Measurements from ENCODE around the gene ARL9.

Gene ARL9

DNA sequence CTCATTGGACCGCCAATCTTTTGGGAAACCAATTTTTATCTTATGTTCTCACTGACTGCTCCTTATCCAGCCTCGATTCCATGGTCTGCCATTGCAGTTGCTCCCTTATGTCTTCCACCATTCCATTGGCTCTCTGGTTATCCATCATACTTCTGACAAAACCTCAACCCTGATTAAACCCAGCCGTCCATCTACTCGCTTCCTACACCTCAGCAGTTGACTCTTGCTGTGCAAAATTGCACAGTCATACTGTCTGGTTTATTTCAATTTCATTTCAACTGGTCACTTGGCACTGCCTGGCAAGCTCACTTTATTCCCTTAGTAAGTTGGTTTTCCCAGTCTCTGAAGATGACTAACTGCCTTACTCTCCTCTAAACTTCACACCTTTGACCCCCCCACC is 26.2 kb downstream of the ARL9 start:
- no peak for DNase-seq (ENCODE audit: low spot score)

DNA sequence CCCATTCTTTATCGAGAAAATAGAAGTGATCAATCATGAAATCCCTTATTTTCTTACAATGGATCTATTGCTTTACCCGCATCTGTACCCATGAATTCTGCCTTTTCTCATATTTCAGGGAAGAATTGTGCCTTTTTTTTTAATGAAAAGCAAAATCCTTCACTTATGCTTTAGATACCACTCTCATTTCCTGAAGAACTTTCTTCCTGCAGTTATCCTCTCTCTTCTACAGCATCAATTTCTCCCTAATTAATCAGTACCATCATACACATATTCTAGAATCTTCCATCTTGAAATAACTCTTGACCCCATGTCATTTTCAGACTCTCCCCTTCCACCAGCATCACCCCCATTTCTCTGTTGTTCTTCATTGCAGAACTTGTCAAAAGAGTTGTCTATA is 26.6 kb downstream of the ARL9 start:
- DNase-seq (ENCODE audit: low spot score), result no peak

DNA sequence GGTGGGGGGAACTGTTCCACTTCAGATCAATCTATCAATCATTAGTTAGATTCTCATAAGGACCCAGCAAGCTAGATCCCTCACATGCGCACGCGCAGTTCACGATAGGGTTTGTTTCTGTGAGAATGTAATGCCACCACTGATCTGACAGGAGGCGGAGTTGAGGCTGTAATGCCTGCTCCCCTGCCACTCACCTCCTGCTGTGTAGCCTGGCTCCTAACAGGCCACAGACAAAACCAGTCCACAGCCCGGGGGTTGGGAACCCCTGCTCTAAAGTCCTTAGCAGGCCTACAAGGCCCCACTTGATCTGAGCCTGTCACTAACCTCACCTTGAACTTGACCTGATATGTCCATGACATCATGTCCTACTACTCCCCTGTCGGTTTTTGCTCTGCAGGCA is 30.3 kb downstream of the ARL9 start:
- DNase-seq (ENCODE audit: low spot score), result no peak

DNA sequence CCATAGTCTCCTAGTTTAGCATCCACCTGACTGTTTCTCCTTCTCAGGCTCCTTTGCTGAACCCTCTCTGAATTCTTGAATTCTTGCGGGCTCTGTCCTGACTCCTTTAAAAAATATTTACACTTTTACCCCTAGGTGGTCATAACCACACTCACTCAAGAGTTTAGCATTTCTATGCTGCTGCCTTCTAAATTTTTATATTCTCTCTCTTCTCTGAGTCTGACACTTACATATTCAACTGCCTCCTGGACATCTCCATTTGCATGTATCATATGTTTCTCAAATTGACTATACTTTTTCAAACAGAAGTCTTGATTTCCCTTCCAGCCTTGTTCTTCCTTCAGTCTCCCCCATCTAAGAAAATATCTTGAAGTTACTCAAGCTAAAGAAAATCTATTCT is 31.6 kb downstream of the ARL9 start:
- DNase-seq (ENCODE audit: low spot score), result no peak

DNA sequence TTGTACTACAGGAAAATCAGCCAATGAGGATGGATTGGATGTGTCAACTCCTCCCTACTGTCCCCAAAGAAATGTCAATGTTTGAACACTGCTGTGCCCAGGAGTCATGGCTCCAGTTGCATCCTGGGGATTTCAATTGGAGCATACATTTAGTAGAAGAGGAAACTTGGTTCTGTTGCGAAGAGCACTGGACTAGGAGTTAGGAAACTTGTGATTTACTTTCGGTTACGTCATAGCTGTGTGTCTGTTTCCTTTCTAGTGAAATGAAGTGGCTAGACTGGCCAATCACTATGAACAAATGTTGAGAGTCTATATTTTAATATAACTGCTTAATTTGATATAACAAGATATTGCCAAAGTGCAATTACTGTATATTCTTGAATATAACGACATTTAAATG is 35.2 kb downstream of the ARL9 start:
- no peak for DNase-seq (ENCODE audit: low spot score)

DNA sequence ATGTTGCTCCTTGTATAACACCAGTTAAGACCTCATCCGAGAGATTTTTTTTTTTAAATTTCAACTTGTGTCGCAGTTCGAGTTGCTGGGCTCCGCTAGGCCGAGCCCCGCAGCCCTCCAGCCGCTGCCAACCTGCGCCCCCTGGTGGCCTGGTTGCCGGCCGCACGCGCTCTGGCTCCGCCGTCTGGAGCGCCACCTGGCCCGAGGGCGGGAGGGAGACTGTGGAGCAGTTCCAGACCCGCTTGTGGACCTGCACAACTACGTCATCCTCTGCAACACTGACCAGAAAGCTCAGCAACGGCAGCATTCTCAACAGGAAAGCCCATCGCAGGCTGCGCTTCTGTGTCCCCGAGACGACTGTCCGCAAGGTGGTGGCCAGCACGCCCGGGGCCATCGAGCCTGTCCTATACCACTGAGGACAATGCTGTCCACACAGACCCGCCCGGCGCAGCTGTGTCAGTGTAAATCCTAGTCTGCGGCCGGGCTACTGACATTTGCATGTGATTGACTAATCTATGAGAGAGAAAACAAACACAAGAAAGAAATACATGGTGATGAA is 39.1 kb downstream of the ARL9 start:
- DNase-seq (ENCODE audit: low spot score), result peak; percentile 81

DNA sequence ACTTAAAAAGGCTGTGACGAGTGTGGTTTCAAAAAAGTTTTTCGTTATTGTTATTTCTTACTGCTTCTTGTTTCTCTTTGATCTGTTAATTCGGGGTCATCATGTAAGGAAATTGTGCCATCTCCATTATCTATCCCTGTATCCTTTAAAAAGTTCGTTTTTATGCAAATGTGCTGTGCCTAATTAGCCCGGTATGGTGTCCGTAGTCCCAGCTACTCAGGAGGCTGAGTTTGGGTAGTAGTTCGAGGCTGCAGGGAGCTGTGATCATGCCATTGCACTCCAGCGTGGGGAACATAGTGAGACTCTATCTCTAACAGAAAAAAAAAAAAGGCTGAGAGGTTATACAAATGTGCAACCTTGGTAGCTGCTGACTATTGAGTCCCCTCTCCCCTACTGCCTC is 45.1 kb downstream of the ARL9 start:
- DNase-seq (ENCODE audit: low spot score), result no peak

DNA sequence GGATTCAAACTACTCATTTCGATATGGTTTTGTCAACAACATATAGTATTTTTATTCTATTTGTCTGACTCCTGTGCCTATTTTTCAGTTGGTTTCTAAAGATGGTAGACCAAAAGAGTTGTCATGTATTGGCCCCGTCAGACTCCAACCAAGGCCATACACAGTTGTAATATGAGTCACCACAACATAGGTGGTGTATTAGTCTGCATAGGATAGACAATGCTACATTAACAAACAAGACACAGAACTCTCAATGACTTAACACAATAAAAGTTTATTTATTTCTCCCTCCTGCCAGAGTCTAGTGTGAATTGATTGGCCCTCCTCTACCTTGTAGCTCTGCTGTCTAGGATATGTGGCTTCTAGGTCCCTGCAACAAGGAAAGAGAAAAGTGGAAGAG is 45.9 kb downstream of the ARL9 start:
- DNase-seq (ENCODE audit: low spot score), result no peak

DNA sequence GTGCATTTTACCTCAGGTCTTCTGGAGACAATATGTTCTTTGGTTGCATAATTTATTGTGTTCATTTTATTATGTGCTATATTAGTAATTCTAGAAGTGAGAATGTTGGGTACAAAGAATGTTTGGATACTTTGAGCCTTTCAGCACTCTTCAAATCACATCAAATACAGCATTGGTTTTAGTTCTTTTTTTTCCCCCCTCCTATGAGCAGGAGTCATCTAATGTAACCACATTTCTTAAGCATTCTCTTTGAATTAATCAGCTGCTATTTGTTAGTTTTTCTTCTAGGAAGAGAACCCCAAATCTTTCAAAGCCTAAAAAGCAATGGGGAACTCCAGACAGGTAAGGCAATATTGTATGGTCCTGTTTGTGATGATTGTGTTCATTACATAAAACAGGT is 46.7 kb downstream of the ARL9 start:
- no peak for DNase-seq (ENCODE audit: low spot score)

DNA sequence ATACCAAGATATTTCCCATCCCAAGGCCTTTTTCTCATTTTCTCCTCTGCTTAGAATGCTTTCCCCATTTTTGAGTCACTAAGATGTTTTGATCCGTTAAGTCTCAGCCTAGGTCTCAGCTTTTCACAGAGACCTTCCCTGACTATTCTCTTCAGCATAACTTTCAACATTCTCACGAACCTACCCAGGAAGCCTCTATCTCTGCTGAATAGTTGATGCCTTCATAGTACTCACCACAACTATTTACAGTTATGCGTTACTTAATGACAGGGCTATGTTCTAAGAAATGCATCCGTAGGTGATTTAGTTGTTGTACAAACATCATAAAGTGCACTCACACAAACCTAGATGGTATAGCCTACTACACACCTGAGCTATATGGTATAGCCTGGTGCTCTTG is 64.5 kb downstream of the ARL9 start:
- DNase-seq (ENCODE audit: low spot score), result no peak
